ENCODE measurements around the gene CLSTN3. TPM values are rescaled to one million over a fixed set of nuclear protein-coding genes. Genes with fewer than 3 reads are reported as not detected.

Gene CLSTN3
- total and polyA plus RNA-seq, 2 of the 13 experiments (the other 11 are each of a cell fraction or from before 2014, with no cell fraction given) = 26.2 to 94.1 TPM

DNA sequence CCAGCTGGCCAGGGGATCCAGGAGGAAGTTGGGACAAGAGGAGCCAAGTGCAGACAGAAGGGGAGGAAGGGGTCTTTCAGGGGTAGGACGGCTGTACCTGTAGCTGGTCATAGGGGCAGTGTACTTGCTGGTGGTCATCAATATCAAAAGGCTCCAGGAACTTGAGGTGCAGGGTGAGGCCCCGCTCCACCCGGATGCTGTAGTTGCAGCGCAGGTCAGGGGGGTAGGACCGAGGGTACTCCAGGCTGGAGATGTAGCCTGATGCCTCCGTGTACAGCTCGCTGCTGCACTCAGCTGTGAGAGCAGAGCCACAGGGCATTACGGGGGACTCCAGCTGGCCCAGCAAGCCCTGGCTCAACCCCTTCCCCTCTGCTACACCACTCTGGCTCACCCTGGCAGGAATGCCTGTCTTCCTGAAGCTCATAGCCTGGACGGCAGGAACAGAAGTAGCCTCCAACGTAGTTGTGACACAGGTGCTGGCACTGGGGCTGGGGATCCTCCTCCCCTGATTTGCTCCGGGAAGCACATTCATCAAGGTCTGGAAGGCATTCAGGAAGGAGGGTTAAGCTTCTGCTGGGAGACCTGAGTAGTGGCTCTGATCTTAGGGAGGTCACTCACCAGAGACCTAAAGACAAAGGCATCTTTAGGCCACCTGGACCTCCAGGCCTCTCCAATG lies 40.8 kb upstream of the CLSTN3 start:
- ATAC-seq (no peak), FAIRE-seq (no peak), DNase-seq (ENCODE audit: low spot score) (no peak)
- Histone ChIP-seq H3K4me1 (ENCODE audit: insufficient read depth, low read length) (peaks cover 27% of the 10 kb centered on the region), H3K79me2 (ENCODE audit: insufficient read depth, low read length) (no peaks in the 10 kb centered on the region), H3K27me3 (ENCODE audit: control insufficient read depth in 1 of 2, insufficient read depth in 2 of 2, low read length in 2 of 2) (peaks cover 0 to 2% of the 10 kb centered on the region in 2 experiments; a peak in 1 of 5 replicates), H3K4me2 (ENCODE audit: low read depth, low read length) (no peak overlapping the region), H3K9me3 (ENCODE audit: low read length) (peaks cover 8% of the 10 kb centered on the region; the same call in 1 of the 2 replicates), H3K27ac (ENCODE audit: extremely low read length, insufficient read depth, low read length) (no peak overlapping the region), H4K20me1 (ENCODE audit: insufficient read depth, low read length) (no peaks in the 10 kb centered on the region), H3K9ac (ENCODE audit: insufficient read depth, low read depth, low read length) (no peak overlapping the region), H3K36me3 (replicated peaks in 1 of 2; ENCODE audit: control insufficient read depth in 1 of 2, insufficient read depth in 2 of 2, low read length in 2 of 2) (no peaks in the 10 kb centered on the region), H2AFZ (ENCODE audit: low read length) (no peak overlapping the region), H3K4me3 (replicated peaks in 1 of 3; ENCODE audit: insufficient read depth in 1 of 3, low read depth in 2 of 3, low read length in 3 of 3) (no peak overlapping the region)
- WGBS (ENCODE audit: low lambda C conversion rate) = 83% methylated on average over 1 of the region's 11 CpGs
- intact Hi-C loops (cut with micrococcal nuclease; ENCODE audit: unreplicated experiment) (no loop called here), in situ Hi-C loops (cut with HindIII; ENCODE audit: extremely low pct_ligation_motif_present, low pct_unique_long_range_greater_than_20kb) (no loop called here)
- TF ChIP-seq, protein P1, sequence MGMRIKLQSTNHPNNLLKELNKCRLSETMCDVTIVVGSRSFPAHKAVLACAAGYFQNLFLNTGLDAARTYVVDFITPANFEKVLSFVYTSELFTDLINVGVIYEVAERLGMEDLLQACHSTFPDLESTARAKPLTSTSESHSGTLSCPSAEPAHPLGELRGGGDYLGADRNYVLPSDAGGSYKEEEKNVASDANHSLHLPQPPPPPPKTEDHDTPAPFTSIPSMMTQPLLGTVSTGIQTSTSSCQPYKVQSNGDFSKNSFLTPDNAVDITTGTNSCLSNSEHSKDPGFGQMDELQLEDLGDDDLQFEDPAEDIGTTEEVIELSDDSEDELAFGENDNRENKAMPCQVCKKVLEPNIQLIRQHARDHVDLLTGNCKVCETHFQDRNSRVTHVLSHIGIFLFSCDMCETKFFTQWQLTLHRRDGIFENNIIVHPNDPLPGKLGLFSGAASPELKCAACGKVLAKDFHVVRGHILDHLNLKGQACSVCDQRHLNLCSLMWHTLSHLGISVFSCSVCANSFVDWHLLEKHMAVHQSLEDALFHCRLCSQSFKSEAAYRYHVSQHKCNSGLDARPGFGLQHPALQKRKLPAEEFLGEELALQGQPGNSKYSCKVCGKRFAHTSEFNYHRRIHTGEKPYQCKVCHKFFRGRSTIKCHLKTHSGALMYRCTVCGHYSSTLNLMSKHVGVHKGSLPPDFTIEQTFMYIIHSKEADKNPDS (CRISPR knock-in tag; IDR thresholded peaks at IDR 0.05) = no peak
- TF ChIP-seq, protein P2, sequence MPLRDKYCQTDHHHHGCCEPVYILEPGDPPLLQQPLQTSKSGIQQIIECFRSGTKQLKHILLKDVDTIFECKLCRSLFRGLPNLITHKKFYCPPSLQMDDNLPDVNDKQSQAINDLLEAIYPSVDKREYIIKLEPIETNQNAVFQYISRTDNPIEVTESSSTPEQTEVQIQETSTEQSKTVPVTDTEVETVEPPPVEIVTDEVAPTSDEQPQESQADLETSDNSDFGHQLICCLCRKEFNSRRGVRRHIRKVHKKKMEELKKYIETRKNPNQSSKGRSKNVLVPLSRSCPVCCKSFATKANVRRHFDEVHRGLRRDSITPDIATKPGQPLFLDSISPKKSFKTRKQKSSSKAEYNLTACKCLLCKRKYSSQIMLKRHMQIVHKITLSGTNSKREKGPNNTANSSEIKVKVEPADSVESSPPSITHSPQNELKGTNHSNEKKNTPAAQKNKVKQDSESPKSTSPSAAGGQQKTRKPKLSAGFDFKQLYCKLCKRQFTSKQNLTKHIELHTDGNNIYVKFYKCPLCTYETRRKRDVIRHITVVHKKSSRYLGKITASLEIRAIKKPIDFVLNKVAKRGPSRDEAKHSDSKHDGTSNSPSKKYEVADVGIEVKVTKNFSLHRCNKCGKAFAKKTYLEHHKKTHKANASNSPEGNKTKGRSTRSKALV (CRISPR knock-in tag; IDR thresholded peaks at IDR 0.05) = no peak
- no peak for TF ChIP-seq ZNF788 (CRISPR knock-in tag; IDR thresholded peaks at IDR 0.05; ENCODE audit: borderline replicate concordance)
- no peak for TF ChIP-seq ZNF101 (CRISPR knock-in tag; IDR thresholded peaks at IDR 0.05; ENCODE audit: borderline replicate concordance, low read depth)
- no peak for TF ChIP-seq YEATS2 (CRISPR knock-in tag; IDR thresholded peaks at IDR 0.05; ENCODE audit: borderline replicate concordance)
- TF ChIP-seq TARDBP (CRISPR knock-in tag; IDR thresholded peaks at IDR 0.05) = no peak
- TF ChIP-seq, protein P3, sequence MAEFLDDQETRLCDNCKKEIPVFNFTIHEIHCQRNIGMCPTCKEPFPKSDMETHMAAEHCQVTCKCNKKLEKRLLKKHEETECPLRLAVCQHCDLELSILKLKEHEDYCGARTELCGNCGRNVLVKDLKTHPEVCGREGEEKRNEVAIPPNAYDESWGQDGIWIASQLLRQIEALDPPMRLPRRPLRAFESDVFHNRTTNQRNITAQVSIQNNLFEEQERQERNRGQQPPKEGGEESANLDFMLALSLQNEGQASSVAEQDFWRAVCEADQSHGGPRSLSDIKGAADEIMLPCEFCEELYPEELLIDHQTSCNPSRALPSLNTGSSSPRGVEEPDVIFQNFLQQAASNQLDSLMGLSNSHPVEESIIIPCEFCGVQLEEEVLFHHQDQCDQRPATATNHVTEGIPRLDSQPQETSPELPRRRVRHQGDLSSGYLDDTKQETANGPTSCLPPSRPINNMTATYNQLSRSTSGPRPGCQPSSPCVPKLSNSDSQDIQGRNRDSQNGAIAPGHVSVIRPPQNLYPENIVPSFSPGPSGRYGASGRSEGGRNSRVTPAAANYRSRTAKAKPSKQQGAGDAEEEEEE (CRISPR knock-in tag; IDR thresholded peaks at IDR 0.05; ENCODE audit: borderline replicate concordance) = no peak
- no peak for TF ChIP-seq U2AF1 (optimal IDR thresholded peaks at IDR 0.05; ENCODE audit: low read depth, low read length)
- TF ChIP-seq RXRB (CRISPR knock-in tag; IDR thresholded peaks at IDR 0.05; ENCODE audit: borderline replicate concordance) = no peak
- BruUV-seq (replicated peaks) = no TSS peak
- ChIA-PET POLR2A (interaction anchor here (1.2 to 2.7 kb wide), 3 partner anchors 19 to 146 kb away, joined by 4 to 11 read pairs (median 5); partner anchors contain the start of genes C12orf57, C1RL, C1S and RNU7-1), CTCF (ENCODE audit: low intra/inter-chr PET ratio, low total read pairs) (no interaction called here)

Data from HepG2 (cell line).